Liver (tissue), 9 donors: ENCODE results near the gene KANSL1L. TPM values are rescaled to one million over a fixed set of nuclear protein-coding genes. Genes with fewer than 3 reads are reported as not detected.

Source experiments
- DNase-seq: peaks from one replicate; pipeline ENCODE4 v3.0.0-alpha.2; 2017; ENCODE audit warnings: low spot score
- H3K27ac ChIP-seq, 2 donors: one replicate each; pipeline ENCODE4 v1.7.0; 2013; ENCODE audit warnings: inconsistent platforms in 2 of 2, low read length in 2 of 2, control low read depth in 1 of 2, low read depth in 1 of 2, mild to moderate bottlenecking in 1 of 2
- H3K27me3 ChIP-seq, 4 donors: one replicate each; pipeline versions ENCODE4 v1.6.1 to v1.7.0; 2013; ENCODE audit warnings: low read length in 3 of 4, inconsistent platforms in 1 of 4, mild to moderate bottlenecking in 1 of 4, moderate library complexity in 1 of 4; ENCODE audit not compliant: control insufficient read depth in 4 of 4, insufficient read depth in 4 of 4
- H3K36me3 ChIP-seq, 4 donors: one replicate each; pipeline versions ENCODE4 v1.6.1 to v1.7.0; 2013; ENCODE audit warnings: low read length in 3 of 4, mild to moderate bottlenecking in 3 of 4, low read depth in 1 of 4, moderate library complexity in 1 of 4; ENCODE audit not compliant: control insufficient read depth in 4 of 4, insufficient read depth in 3 of 4
- H3K4me1 ChIP-seq, 4 donors: one replicate each; pipeline versions ENCODE4 v1.6.1 to v1.7.0; 2013; ENCODE audit warnings: low read length in 3 of 4, mild to moderate bottlenecking in 3 of 4, moderate library complexity in 1 of 4; ENCODE audit not compliant: control insufficient read depth in 4 of 4, insufficient read depth in 4 of 4
- H3K4me3 ChIP-seq, 3 donors: one replicate each; pipeline versions ENCODE4 v1.6.1 to v1.7.0; 2013; ENCODE audit warnings: low read length in 3 of 3, control low read depth in 1 of 3, low read depth in 1 of 3, mild to moderate bottlenecking in 1 of 3
- H3K9ac ChIP-seq, 2 donors: one replicate each; pipeline ENCODE4 v1.7.0; 2013; ENCODE audit warnings: low read length in 2 of 2, mild to moderate bottlenecking in 2 of 2, moderate library complexity in 2 of 2, control low read depth in 1 of 2, low read depth in 1 of 2
- H3K9me3 ChIP-seq, 4 donors: one replicate each; pipeline versions ENCODE4 v1.6.1 to v1.7.0; 2013; ENCODE audit warnings: low read length in 3 of 4; ENCODE audit not compliant: control insufficient read depth in 4 of 4
- EGR1 ChIP-seq, 2 donors: IDR thresholded peaks; 2 replicates each; pipeline ENCODE4 v1.6.1; 2016 to 2018; ENCODE audit warnings: antibody characterized with exemption in 2 of 2, low read depth in 2 of 2
- FOXA1 ChIP-seq: IDR thresholded peaks from 2 replicates; pipeline ENCODE4 v1.6.1; 2016; ENCODE audit warnings: antibody characterized with exemption
- FOXA2 ChIP-seq: IDR thresholded peaks from 2 replicates; pipeline ENCODE4 v1.6.1; 2016; ENCODE audit warnings: antibody characterized with exemption
- HNF4A ChIP-seq, 2 donors: conservative IDR thresholded peaks; 2 replicates each; pipeline ENCODE4 v1.6.1; 2016; ENCODE audit warnings: antibody characterized with exemption in 2 of 2, mild to moderate bottlenecking in 2 of 2
- HNF4G ChIP-seq: IDR thresholded peaks from 2 replicates; pipeline ENCODE4 v1.6.1; 2016; ENCODE audit warnings: antibody characterized with exemption
- NR2F2 ChIP-seq: IDR thresholded peaks from 2 replicates; pipeline ENCODE4 v1.6.1; 2016; ENCODE audit warnings: antibody characterized with exemption
- RAD21 ChIP-seq, 2 donors: IDR thresholded peaks; 2 replicates each; pipeline ENCODE4 v1.6.1; 2016; ENCODE audit warnings: antibody characterized with exemption in 2 of 2, mild to moderate bottlenecking in 2 of 2
- SP1 ChIP-seq: IDR thresholded peaks from 2 replicates; pipeline ENCODE4 v1.6.1; 2018; ENCODE audit warnings: antibody characterized with exemption, mild to moderate bottlenecking
- TAF1 ChIP-seq: conservative IDR thresholded peaks from 2 replicates; pipeline ENCODE4 v1.6.1; 2016; ENCODE audit warnings: antibody characterized with exemption, mild to moderate bottlenecking
- YY1 ChIP-seq: IDR thresholded peaks from 2 replicates; pipeline ENCODE4 v1.6.1; 2016; ENCODE audit warnings: antibody characterized with exemption, mild to moderate bottlenecking
- WGBS: extraction: QIAGEN DNeasy Blood & Tissue Kit; methylation state at CpG from one replicate; pipeline ENCODE4 v1.1.7; 2013; 5-methylcytosine and 5-hydroxymethylcytosine counted together
- polyA plus RNA-seq, 2 donors: library from polyadenylated mRNA; stranded (reverse) in 1 of 2; unstranded in 1 of 2; fragments of 200-250 nt in 1 of 2; fragments of >200 nt in 1 of 2; fragmentation: Nextera tagmentation in 1 of 2; extraction: Ambion mirVana in 1 of 2; gene quantifications; one replicate each; pipeline versions ENCODE4 v1.2.1 to v1.2.3, GENCODE V29; 2013 to 2015
- total RNA-seq, 2 donors: library from RNA; depleted of rRNA; stranded (reverse); fragments of >200 nt; gene quantifications; one replicate each; pipeline ENCODE4 v1.2.3, GENCODE V29; 2014
- TF ChIP-seq, protein P1 (sequence below): IDR thresholded peaks from 2 replicates; pipeline ENCODE4 v1.6.1; 2016; ENCODE audit warnings: antibody characterized with exemption, mild to moderate bottlenecking
- TF ChIP-seq, protein P2 (sequence below): IDR thresholded peaks from 2 replicates; pipeline ENCODE4 v1.6.1; 2016; ENCODE audit warnings: antibody characterized with exemption
- TF ChIP-seq, protein P3 (sequence below): IDR thresholded peaks from 2 replicates; pipeline ENCODE4 v1.6.1; 2016; ENCODE audit warnings: antibody characterized with exemption
- TF ChIP-seq, protein P4 (sequence below): fragments of 150-350 bp; IDR thresholded peaks from 2 replicates; pipeline ENCODE4 v1.5.1; 2017; ENCODE audit warnings: improper control_type of control experiment, low read depth, low read length; ENCODE audit not compliant: missing input control
- donor health status: healthy.
- donor health status: healthy.
- donor health status: healthy.
- donor health status: healthy.
- donor health status: healthy.

The KANSL1L gene
- total and polyA plus RNA-seq, 4 donors = 2.1 to 31.6 (median 11.4) TPM

DNA sequence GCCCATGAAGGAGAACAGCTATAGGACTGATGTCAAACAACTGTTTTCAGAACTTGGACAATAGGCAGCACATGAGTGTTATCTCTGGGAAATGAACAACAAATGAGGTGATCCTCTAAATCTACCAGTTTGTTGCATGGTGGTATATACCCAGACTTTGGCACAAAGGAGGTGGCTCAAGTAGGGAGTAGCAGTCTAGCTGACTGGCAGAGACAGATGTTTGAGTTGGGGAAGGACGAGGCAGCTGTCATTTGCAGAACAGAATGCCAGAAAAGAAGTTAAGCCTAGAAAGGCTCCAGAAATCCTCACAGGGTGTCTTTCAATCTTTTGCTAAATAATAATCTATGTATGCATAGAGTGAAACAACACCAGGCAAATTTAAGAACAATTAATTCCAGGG lies 121.4 kb downstream of the KANSL1L start:
- H3K27ac ChIP-seq = no peak overlapping the region
- 94% methylated on average over 1 of the region's 1 CpG for WGBS
- H3K9me3 ChIP-seq = peaks cover 0 to 9% (median 3%) of the 10 kb centered on the region in 4 donors
- H3K9ac ChIP-seq = no peak overlapping the region
- no peak overlapping the region for H3K4me3 ChIP-seq
- H3K36me3 ChIP-seq = peaks cover 0 to 8% (median 4%) of the 10 kb centered on the region in 4 donors
- no peaks in the 10 kb centered on the region for H3K27me3 ChIP-seq
- DNase-seq = no peak
- H3K4me1 ChIP-seq = no peaks in the 10 kb centered on the region
- TF ChIP-seq, protein P1, sequence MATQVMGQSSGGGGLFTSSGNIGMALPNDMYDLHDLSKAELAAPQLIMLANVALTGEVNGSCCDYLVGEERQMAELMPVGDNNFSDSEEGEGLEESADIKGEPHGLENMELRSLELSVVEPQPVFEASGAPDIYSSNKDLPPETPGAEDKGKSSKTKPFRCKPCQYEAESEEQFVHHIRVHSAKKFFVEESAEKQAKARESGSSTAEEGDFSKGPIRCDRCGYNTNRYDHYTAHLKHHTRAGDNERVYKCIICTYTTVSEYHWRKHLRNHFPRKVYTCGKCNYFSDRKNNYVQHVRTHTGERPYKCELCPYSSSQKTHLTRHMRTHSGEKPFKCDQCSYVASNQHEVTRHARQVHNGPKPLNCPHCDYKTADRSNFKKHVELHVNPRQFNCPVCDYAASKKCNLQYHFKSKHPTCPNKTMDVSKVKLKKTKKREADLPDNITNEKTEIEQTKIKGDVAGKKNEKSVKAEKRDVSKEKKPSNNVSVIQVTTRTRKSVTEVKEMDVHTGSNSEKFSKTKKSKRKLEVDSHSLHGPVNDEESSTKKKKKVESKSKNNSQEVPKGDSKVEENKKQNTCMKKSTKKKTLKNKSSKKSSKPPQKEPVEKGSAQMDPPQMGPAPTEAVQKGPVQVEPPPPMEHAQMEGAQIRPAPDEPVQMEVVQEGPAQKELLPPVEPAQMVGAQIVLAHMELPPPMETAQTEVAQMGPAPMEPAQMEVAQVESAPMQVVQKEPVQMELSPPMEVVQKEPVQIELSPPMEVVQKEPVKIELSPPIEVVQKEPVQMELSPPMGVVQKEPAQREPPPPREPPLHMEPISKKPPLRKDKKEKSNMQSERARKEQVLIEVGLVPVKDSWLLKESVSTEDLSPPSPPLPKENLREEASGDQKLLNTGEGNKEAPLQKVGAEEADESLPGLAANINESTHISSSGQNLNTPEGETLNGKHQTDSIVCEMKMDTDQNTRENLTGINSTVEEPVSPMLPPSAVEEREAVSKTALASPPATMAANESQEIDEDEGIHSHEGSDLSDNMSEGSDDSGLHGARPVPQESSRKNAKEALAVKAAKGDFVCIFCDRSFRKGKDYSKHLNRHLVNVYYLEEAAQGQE = no peak
- TF ChIP-seq, protein P2, sequence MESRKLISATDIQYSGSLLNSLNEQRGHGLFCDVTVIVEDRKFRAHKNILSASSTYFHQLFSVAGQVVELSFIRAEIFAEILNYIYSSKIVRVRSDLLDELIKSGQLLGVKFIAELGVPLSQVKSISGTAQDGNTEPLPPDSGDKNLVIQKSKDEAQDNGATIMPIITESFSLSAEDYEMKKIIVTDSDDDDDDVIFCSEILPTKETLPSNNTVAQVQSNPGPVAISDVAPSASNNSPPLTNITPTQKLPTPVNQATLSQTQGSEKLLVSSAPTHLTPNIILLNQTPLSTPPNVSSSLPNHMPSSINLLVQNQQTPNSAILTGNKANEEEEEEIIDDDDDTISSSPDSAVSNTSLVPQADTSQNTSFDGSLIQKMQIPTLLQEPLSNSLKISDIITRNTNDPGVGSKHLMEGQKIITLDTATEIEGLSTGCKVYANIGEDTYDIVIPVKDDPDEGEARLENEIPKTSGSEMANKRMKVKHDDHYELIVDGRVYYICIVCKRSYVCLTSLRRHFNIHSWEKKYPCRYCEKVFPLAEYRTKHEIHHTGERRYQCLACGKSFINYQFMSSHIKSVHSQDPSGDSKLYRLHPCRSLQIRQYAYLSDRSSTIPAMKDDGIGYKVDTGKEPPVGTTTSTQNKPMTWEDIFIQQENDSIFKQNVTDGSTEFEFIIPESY = no peak
- TF ChIP-seq RAD21 (IDR thresholded peaks at IDR 0.05) (no peak), SP1 (no peak), FOXA1 (no peak), HNF4A (conservative IDR thresholded peaks at IDR 0.05) (no peak), TAF1 (no peak), YY1 (no peak), NR2F2 (no peak)
- TF ChIP-seq, protein P3, sequence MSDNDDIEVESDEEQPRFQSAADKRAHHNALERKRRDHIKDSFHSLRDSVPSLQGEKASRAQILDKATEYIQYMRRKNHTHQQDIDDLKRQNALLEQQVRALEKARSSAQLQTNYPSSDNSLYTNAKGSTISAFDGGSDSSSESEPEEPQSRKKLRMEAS = no peak
- TF ChIP-seq, protein P4, sequence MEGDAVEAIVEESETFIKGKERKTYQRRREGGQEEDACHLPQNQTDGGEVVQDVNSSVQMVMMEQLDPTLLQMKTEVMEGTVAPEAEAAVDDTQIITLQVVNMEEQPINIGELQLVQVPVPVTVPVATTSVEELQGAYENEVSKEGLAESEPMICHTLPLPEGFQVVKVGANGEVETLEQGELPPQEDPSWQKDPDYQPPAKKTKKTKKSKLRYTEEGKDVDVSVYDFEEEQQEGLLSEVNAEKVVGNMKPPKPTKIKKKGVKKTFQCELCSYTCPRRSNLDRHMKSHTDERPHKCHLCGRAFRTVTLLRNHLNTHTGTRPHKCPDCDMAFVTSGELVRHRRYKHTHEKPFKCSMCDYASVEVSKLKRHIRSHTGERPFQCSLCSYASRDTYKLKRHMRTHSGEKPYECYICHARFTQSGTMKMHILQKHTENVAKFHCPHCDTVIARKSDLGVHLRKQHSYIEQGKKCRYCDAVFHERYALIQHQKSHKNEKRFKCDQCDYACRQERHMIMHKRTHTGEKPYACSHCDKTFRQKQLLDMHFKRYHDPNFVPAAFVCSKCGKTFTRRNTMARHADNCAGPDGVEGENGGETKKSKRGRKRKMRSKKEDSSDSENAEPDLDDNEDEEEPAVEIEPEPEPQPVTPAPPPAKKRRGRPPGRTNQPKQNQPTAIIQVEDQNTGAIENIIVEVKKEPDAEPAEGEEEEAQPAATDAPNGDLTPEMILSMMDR = no peak

DNA sequence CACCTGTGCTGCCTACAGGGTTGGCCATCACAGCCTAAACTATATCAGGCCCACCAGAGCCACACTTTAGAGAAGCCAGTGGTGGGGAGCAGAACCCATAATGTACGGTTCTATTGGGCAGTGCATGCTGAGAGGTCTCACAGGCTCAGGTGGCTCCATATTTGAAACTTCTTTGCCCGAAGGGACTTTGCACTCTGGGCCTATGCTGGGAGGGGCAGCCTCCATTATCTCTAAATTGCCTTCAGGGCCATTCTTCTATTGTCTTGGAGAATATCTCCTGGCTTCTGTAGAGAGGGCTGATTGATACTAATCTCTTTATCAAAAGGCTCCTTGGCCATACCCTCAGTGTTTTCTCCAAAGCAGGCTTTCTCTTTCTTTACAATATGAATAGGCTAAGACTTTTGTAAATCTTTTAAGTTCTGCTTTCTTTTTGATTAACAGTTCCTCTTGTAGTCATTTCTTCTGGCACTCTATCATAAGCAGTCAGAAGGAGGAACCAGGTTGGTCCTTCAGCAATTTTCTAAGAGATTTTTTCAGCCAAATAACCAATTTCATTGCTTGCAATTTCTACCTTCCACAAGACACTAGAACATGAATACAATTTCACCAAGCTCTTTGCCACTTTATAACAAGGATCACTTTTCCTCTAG lies 124.2 kb downstream of the KANSL1L start:
- Histone ChIP-seq H3K27ac (no peak overlapping the region), H3K4me3 (no peak overlapping the region), H3K9ac (no peak overlapping the region), H3K4me1 (no peaks in the 10 kb centered on the region), H3K36me3 (peaks cover 0 to 5% (median 3%) of the 10 kb centered on the region in 4 donors), H3K9me3 (peaks cover 0 to 4% (median 0%) of the 10 kb centered on the region in 4 donors), H3K27me3 (no peaks in the 10 kb centered on the region)
- TF ChIP-seq, protein P2 = no peak
- no peak for TF ChIP-seq FOXA2
- TF ChIP-seq SP1 = no peak
- no peak for TF ChIP-seq HNF4G
- no peak for TF ChIP-seq NR2F2
- TF ChIP-seq RAD21 (IDR thresholded peaks at IDR 0.05) = no peak
- TF ChIP-seq, protein P4 = no peak
- no peak for TF ChIP-seq HNF4A (conservative IDR thresholded peaks at IDR 0.05)
- TF ChIP-seq, protein P3 = no peak
- TF ChIP-seq EGR1 (IDR thresholded peaks at IDR 0.05; ENCODE audit: low read depth in 2 of 2) = no peak
- 98% methylated on average over 2 of the region's 2 CpGs for WGBS
- no peak for DNase-seq
